Adrenal gland (tissue), 12 donors: Measurements from ENCODE around the gene LIMK1. TPM values are rescaled to one million over a fixed set of nuclear protein-coding genes. Genes with fewer than 3 reads are reported as not detected.

Experiments used
- DNase-seq, 7 donors: peaks; one replicate each; pipeline ENCODE4 v3.0.0-alpha.2; 2019 to 2020
- H3K27ac ChIP-seq, 5 donors: fragments of 200-600 bp; sonication (generic) in 4 of 5; 1 replicate in 3 of 5; 2 replicates in 2 of 5; pipeline versions ENCODE4 v1.5.1 to v1.8.0; 2016 to 2020; ENCODE audit warnings: mild to moderate bottlenecking in 1 of 5
- H3K27me3 ChIP-seq: fragments of 200-600 bp; 2 replicates; pipeline ENCODE4 v1.8.0; 2021
- H3K36me3 ChIP-seq, 2 donors: fragments of 200-600 bp; replicated peaks in 1 of 2; 1 replicate in 1 of 2; 2 replicates in 1 of 2; pipeline versions ENCODE4 v1.5.1 to v1.8.0; 2018 to 2022
- H3K4me1 ChIP-seq, 2 donors: fragments of 200-600 bp; replicated peaks in 1 of 2; 1 replicate in 1 of 2; 2 replicates in 1 of 2; pipeline versions ENCODE4 v1.5.1 to v1.8.0; 2018 to 2021
- H3K4me3 ChIP-seq, 4 donors: fragments of 200-600 bp; sonication (generic) in 3 of 4; one replicate each; pipeline ENCODE4 v1.5.1; 2016 to 2018
- H3K9me3 ChIP-seq, 3 donors: fragments of 200-600 bp; sonication (generic) in 1 of 3; replicated peaks in 1 of 3; 1 replicate in 2 of 3; 2 replicates in 1 of 3; pipeline versions ENCODE4 v1.5.1 to v1.8.0; 2016 to 2021
- CTCF ChIP-seq, 6 experiments: fragments of 450-650 bp in 4 of 6; fragments of 200-600 bp in 2 of 6; sonication (generic) in 1 of 6; IDR thresholded peaks; 1 replicate in 5 of 6; 2 replicates in 1 of 6; pipeline versions ENCODE4 v1.5.1 to v1.8.0; 2016 to 2021; ENCODE audit warnings: antibody characterized with exemption in 6 of 6, mild to moderate bottlenecking in 2 of 6, moderate library complexity in 1 of 6
- POLR2A ChIP-seq, 2 donors: fragments of 450-650 bp; IDR thresholded peaks; one replicate each; pipeline ENCODE4 v1.6.1; 2017; ENCODE audit warnings: antibody characterized with exemption in 2 of 2, mild to moderate bottlenecking in 2 of 2, moderate library complexity in 1 of 2
- WGBS, 4 donors: extraction: QIAGEN DNeasy Blood & Tissue Kit in 2 of 4; methylation state at CpG; one replicate each; pipeline versions ENCODE4 v1.1.5 to v1.1.7; 2013 to 2017; 5-methylcytosine and 5-hydroxymethylcytosine counted together
- intact Hi-C, 2 donors: fragments of 100-400 bp; cut with DNase I; formaldehyde crosslinking; loops; one replicate each; pipeline versions ENCODE4 v1.14.1 to v1.15.0; 2022 to 2023
- polyA plus RNA-seq, 3 donors: library from polyadenylated mRNA; stranded (reverse); fragments of 200-250 nt in 2 of 3; fragments of 350-450 nt in 1 of 3; fragmentation: Illumina TruSeq in 1 of 3; extraction: RNeasy Lipid Tissue Mini Kit (QIAGEN cat#74804) in 1 of 3; gene quantifications; one replicate each; pipeline ENCODE4 v1.2.3, GENCODE V29; 2013 to 2014
- total RNA-seq, 9 donors: library from RNA; depleted of rRNA in 4 of 9; stranded (reverse); fragments of >200 nt in 4 of 9; fragments of 120-200 nt in 1 of 9; fragmentation: NEBNext Ultra II Directional in 1 of 9; extraction: Animal tissue kit (Norgen Biotek cat#: 25700) in 1 of 9; gene quantifications; one replicate each; pipeline versions ENCODE4 v1.1.0 to v1.2.4, GENCODE V29; 2013 to 2023
- donor health status: healthy with polysubstance abuse.
- donor health status: Bipolar disorder and iron deficiency.
- donor health status: DM: yes; HTN: yes; CAD: no.
- donor health status: DM: no; HTN: no; CAD: no.
- donor health status: DM: no; HTN: no; CAD: no.
- donor health status: DM: yes; HTN: yes; CAD: no.

The LIMK1 gene
- total and polyA plus RNA-seq, 12 donors, result 7.2 to 32.1 (median 19.8) TPM

GRCh38 chr7:74048999-74049599 is 34.5 kb upstream of the LIMK1 start:
- no peak overlapping the region for H3K27ac ChIP-seq
- intact Hi-C loops, result no loop called here
- H3K9me3 ChIP-seq, result no peaks in the 10 kb centered on the region
- no peaks in the 10 kb centered on the region for H3K36me3 ChIP-seq
- no peak for DNase-seq
- TF ChIP-seq CTCF (IDR thresholded peaks at IDR 0.05), result no peak
- no peak for TF ChIP-seq POLR2A (IDR thresholded peaks at IDR 0.05)
- 89 to 93% (median 91%) methylated on average over 2 of the region's 2 CpGs for WGBS, 4 donors
- no peaks in the 10 kb centered on the region for H3K4me1 ChIP-seq
- no peak overlapping the region for H3K4me3 ChIP-seq
- H3K27me3 ChIP-seq, result no peaks in the 10 kb centered on the region

GRCh38 chr7:74049997-74050798 is 33.4 kb upstream of the LIMK1 start:
- intact Hi-C loops, result no loop called here
- TF ChIP-seq CTCF (IDR thresholded peaks at IDR 0.05) (no peak), POLR2A (IDR thresholded peaks at IDR 0.05) (no peak)
- no peaks in the 10 kb centered on the region for H3K4me1 ChIP-seq
- no peaks in the 10 kb centered on the region for H3K27me3 ChIP-seq
- no peaks in the 10 kb centered on the region for H3K9me3 ChIP-seq
- H3K27ac ChIP-seq, result no peak overlapping the region
- peaks cover 0 to 5% of the 10 kb centered on the region in 2 donors for H3K36me3 ChIP-seq
- no peak for DNase-seq
- 68 to 78% (median 72%) methylated on average over 3 of the region's 3 CpGs for WGBS, 4 donors
- no peak overlapping the region for H3K4me3 ChIP-seq

DNA sequence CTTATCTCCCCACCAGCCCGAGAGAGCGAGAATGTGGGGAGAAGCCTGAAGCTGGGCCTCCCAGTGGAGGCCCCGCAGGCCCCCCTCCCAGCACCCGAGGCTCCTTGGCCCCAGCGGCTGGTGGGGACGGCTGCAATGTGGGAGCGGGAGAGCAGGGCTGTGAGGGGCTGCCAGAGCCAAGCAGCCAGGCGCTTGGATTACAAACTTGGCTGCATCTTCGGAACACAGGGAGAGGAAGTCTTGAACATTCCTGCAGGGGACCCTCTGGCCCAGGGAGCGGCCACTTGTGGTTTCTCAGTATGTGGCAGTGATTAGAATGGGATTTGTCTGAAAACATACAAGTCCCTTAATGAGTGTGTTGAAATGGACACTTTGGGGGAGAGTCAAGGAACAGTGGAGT is 32.4 kb upstream of the LIMK1 start:
- Histone ChIP-seq H3K27ac (peak overlapping the region in 1 of 5 donors; percentile 63), H3K9me3 (no peaks in the 10 kb centered on the region), H3K4me1 (no peaks in the 10 kb centered on the region), H3K36me3 (peaks cover 0 to 5% of the 10 kb centered on the region in 2 donors), H3K27me3 (no peaks in the 10 kb centered on the region), H3K4me3 (no peak overlapping the region)
- intact Hi-C loops, result no loop called here
- no peak for DNase-seq
- TF ChIP-seq CTCF (IDR thresholded peaks at IDR 0.05) (no peak), POLR2A (IDR thresholded peaks at IDR 0.05) (no peak)
- WGBS, 4 donors, result 60 to 76% (median 67%) methylated on average over 4 to 10 of the region's 10 CpGs

- no peak for DNase-seq
- WGBS, 4 donors, result 55 to 65% (median 59%) methylated on average over 14 to 16 of the region's 16 CpGs
- intact Hi-C loops, result no loop called here
- Histone ChIP-seq H3K9me3 (no peaks in the 10 kb centered on the region), H3K4me1 (no peaks in the 10 kb centered on the region), H3K4me3 (no peak overlapping the region), H3K27me3 (no peaks in the 10 kb centered on the region), H3K27ac (peak overlapping the region in 1 of 5 donors; percentile 60), H3K36me3 (peaks cover 0 to 5% of the 10 kb centered on the region in 2 donors)
- TF ChIP-seq CTCF (IDR thresholded peaks at IDR 0.05), result peak in 1 of 6 experiments; percentile 4
- no peak for TF ChIP-seq POLR2A (IDR thresholded peaks at IDR 0.05)
Observed at GRCh38 chr7:74051629-74052410, 31.8 kb upstream of the LIMK1 start.
